PC-3 (cell line): ENCODE measurements around the gene SUCO.
A peak's percentile ranks its signal among the peaks of the same experiment; 100 is the strongest.

Experiments used
- CTCF ChIP-seq: fragments of 300-600 bp; sonication (generic); conservative IDR thresholded peaks from 2 replicates; pipeline ENCODE4 v1.5.1; 2017; ENCODE audit warnings: antibody characterized with exemption, low read depth, mild to moderate bottlenecking, low read length
- EZH2 ChIP-seq: fragments of 300-600 bp; sonication (generic); IDR thresholded peaks from one replicate; pipeline ENCODE4 v1.6.1; 2017; ENCODE audit warnings: antibody characterized with exemption, mild to moderate bottlenecking, low read length; ENCODE audit not compliant: unreplicated experiment
- EZH2phosphoT487 ChIP-seq: fragments of 300-600 bp; sonication (generic); IDR thresholded peaks from 2 replicates; pipeline ENCODE4 v1.6.1; 2018; ENCODE audit warnings: mild to moderate bottlenecking, antibody characterized with exemption, low read length, borderline replicate concordance

GRCh38 chr1:172607145-172607544 lies 74.2 kb downstream of the SUCO start:
- TF ChIP-seq CTCF = peak; percentile 52
- no peak for TF ChIP-seq EZH2
- no peak for TF ChIP-seq EZH2phosphoT487
